ENCODE results near the gene PRDX5. TPM values are rescaled to one million over a fixed set of nuclear protein-coding genes. Genes with fewer than 3 reads are reported as not detected.

PRDX5 gene
- 269 and 306 TPM in 2 replicates for total RNA-seq (2022)
- percentile 89 among the genes with signal in this experiment for Bru-seq, nascent RNA
- BruChase-seq, experiment 1, labeled RNA remaining after a 2-hour chase = percentile 94 among the genes with signal in this experiment
- BruChase-seq, experiment 2, labeled RNA remaining after a 6-hour chase = percentile 95 among the genes with signal in this experiment
- long read RNA-seq, transcript PRDX5-203 (5 exons, 596 nt) = minor isoform, 8 of 485 reads
- long read RNA-seq, transcript PRDX5-202 (4 exons, 463 nt) = minor isoform, 16 of 485 reads
- long read RNA-seq, transcript PRDX5-201 (6 exons, 893 nt) = major isoform, 432 of 485 reads
- long read RNA-seq, partial matches to known transcripts = 8 of 485 reads
- long read RNA-seq, other reads (novel, unspliced or antisense) = 21 of 485 reads

GRCh38 chr11:64317961-64318765, at the start of gene PRDX5:
TSS of gene PRDX5 (plus strand) at chr11:64318121. CDS start at chr11:64318216, 95 bp downstream.
- Mint-ChIP-seq H3K4me3 (ENCODE audit: unreplicated experiment) (peak within 1 kb of the TSS; percentile 84), H3K9me3 (ENCODE audit: unreplicated experiment) (no peaks in the 10 kb centered on the region), H3K4me1 (ENCODE audit: low read depth, unreplicated experiment) (peaks cover 28% of the 10 kb centered on the region), H3K27ac (ENCODE audit: unreplicated experiment) (peak within 1 kb of the TSS; percentile 97), H3K27me3 (ENCODE audit: insufficient read depth, unreplicated experiment) (no peaks in the 10 kb centered on the region), H3K36me3 (ENCODE audit: insufficient read depth, unreplicated experiment) (peaks cover 69% of the 10 kb centered on the region)
- H3K36me3 ChIP-seq (ENCODE audit: control insufficient read depth, insufficient read depth, low read length) = peaks cover 5% of the 10 kb centered on the region
- no peaks in the 10 kb centered on the region for H3K27me3 ChIP-seq (replicated peaks; ENCODE audit: control insufficient read depth, insufficient read depth, low read length)
- BruUV-seq (replicated peaks) = no TSS peak
- H3K4me1 ChIP-seq = peaks cover 21% of the 10 kb centered on the region
- peak in 1 of 2 experiments; percentile 56 for TF ChIP-seq CTCF (IDR thresholded peaks at IDR 0.05; ENCODE audit: insufficient read depth in 1 of 2, low read depth in 1 of 2, low read length in 1 of 2, severe bottlenecking in 1 of 2, unreplicated experiment in 1 of 2)
- peak within 1 kb of the TSS; percentile 70 for H3K4me3 ChIP-seq (ENCODE audit: low read depth, low read length)
- POLR2A ChIA-PET = interaction anchor here (0.6 to 2.6 kb wide), 35 partner anchors 11 to 817 kb away, joined by 3 to 86 read pairs (median 6); partner anchors contain the start of genes BAD, ESRRA, GPR137 and MACROD1
- CTCF ChIA-PET = interaction anchor here (0.6 to 3.6 kb wide), 35 partner anchors 9 to 957 kb away, joined by 3 to 274 read pairs (median 6); partner anchors contain the start of genes CATSPERZ, ESRRA, MACROD1 and SF1
- DNase-seq = peak; percentile 98
- H3K9me3 ChIP-seq = no peaks in the 10 kb centered on the region
- intact Hi-C loops (cut with micrococcal nuclease; ENCODE audit: unreplicated experiment) = loop anchor here (1.0 to 5.0 kb wide), 6 partner anchors 13 to 331 kb away; partner anchors contain the start of gene ESRRA

GRCh38 chr11:64268893-64269539, 48.9 kb upstream of the PRDX5 start:
- Mint-ChIP-seq H3K9me3 (ENCODE audit: unreplicated experiment) (no peaks in the 10 kb centered on the region), H3K27ac (ENCODE audit: unreplicated experiment) (peak overlapping the region; percentile 95), H3K4me3 (ENCODE audit: unreplicated experiment) (peak overlapping the region; percentile 89), H3K4me1 (ENCODE audit: low read depth, unreplicated experiment) (peaks cover 17% of the 10 kb centered on the region), H3K36me3 (ENCODE audit: insufficient read depth, unreplicated experiment) (peaks cover 75% of the 10 kb centered on the region), H3K27me3 (ENCODE audit: insufficient read depth, unreplicated experiment) (no peaks in the 10 kb centered on the region)
- intact Hi-C loops (cut with micrococcal nuclease; ENCODE audit: unreplicated experiment) = no loop called here
- Histone ChIP-seq H3K27me3 (replicated peaks; ENCODE audit: control insufficient read depth, insufficient read depth, low read length) (no peaks in the 10 kb centered on the region), H3K4me1 (peaks cover 21% of the 10 kb centered on the region), H3K9me3 (no peaks in the 10 kb centered on the region), H3K36me3 (ENCODE audit: control insufficient read depth, insufficient read depth, low read length) (peaks cover 4% of the 10 kb centered on the region), H3K4me3 (ENCODE audit: low read depth, low read length) (peak overlapping the region; percentile 85)
- CTCF ChIA-PET = interaction anchor here (2.0 to 3.8 kb wide), 5 partner anchors 15 to 86 kb away, joined by 12 to 29 read pairs (median 15); partner anchors contain the start of genes BAD, CATSPERZ, GPR137 and PLCB3
- TSS peak; percentile 55 for BruUV-seq (replicated peaks)
- TF ChIP-seq CTCF (IDR thresholded peaks at IDR 0.05; ENCODE audit: insufficient read depth in 1 of 2, low read depth in 1 of 2, low read length in 1 of 2, severe bottlenecking in 1 of 2, unreplicated experiment in 1 of 2) = no peak
- POLR2A ChIA-PET = interaction anchor here (1.3 to 3.5 kb wide), 6 partner anchors 16 to 84 kb away, joined by 4 to 22 read pairs (median 9); partner anchors contain the start of genes BAD, ESRRA, FKBP2 and PPP1R14B
- peak; percentile 62 to 67 for DNase-seq
